ENCODE data around the gene PLCB2. TPM values are rescaled to one million over a fixed set of nuclear protein-coding genes. Genes with fewer than 3 reads are reported as not detected.

The PLCB2 gene
- total and polyA plus RNA-seq, 9 of the 15 experiments (the other 6 are each of a cell fraction or from before 2014, with no cell fraction given), result 0.37 to 12.3 (median 8.0) TPM

- TF ChIP-seq, protein P1, sequence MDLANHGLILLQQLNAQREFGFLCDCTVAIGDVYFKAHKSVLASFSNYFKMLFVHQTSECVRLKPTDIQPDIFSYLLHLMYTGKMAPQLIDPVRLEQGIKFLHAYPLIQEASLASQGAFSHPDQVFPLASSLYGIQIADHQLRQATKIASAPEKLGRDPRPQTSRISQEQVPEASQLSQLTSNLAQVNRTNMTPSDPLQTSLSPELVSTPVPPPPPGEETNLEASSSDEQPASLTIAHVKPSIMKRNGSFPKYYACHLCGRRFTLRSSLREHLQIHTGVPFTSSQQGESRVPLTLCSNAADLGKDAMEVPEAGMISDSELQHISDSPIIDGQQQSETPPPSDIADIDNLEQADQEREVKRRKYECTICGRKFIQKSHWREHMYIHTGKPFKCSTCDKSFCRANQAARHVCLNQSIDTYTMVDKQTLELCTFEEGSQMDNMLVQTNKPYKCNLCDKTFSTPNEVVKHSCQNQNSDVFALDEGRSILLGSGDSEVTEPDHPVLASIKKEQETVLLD (IDR thresholded peaks at IDR 0.05), result peak; percentile 18; the same call in 1 of the 2 replicates
- TF ChIP-seq, protein P2, sequence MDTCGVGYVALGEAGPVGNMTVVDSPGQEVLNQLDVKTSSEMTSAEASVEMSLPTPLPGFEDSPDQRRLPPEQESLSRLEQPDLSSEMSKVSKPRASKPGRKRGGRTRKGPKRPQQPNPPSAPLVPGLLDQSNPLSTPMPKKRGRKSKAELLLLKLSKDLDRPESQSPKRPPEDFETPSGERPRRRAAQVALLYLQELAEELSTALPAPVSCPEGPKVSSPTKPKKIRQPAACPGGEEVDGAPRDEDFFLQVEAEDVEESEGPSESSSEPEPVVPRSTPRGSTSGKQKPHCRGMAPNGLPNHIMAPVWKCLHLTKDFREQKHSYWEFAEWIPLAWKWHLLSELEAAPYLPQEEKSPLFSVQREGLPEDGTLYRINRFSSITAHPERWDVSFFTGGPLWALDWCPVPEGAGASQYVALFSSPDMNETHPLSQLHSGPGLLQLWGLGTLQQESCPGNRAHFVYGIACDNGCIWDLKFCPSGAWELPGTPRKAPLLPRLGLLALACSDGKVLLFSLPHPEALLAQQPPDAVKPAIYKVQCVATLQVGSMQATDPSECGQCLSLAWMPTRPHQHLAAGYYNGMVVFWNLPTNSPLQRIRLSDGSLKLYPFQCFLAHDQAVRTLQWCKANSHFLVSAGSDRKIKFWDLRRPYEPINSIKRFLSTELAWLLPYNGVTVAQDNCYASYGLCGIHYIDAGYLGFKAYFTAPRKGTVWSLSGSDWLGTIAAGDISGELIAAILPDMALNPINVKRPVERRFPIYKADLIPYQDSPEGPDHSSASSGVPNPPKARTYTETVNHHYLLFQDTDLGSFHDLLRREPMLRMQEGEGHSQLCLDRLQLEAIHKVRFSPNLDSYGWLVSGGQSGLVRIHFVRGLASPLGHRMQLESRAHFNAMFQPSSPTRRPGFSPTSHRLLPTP (IDR thresholded peaks at IDR 0.05; ENCODE audit: borderline replicate concordance, extremely low read depth, insufficient read length), result no peak
- TF ChIP-seq LCOR (CRISPR knock-in tag; IDR thresholded peaks at IDR 0.05) (no peak), KLF16 (IDR thresholded peaks at IDR 0.05) (peak; percentile 30; the same call in 1 of the 2 replicates), MAZ (CRISPR knock-in tag; conservative IDR thresholded peaks at IDR 0.05 in 1 of 2, IDR thresholded peaks at IDR 0.05 in 1 of 2) (peak; percentile 59 to 93; a peak in 3 of 4 replicates), XRCC5 (IDR thresholded peaks at IDR 0.05; ENCODE audit: low read depth, low read length) (peak; percentile 60; the same call in 1 of the 2 replicates), BMI1 (IDR thresholded peaks at IDR 0.05; ENCODE audit: low read length) (no peak), KLF13 (tag; IDR thresholded peaks at IDR 0.05; ENCODE audit: borderline replicate concordance, low read depth) (no peak), MECOM (CRISPR knock-in tag; IDR thresholded peaks at IDR 0.05) (no peak), SMAD3 (CRISPR knock-in tag; conservative IDR thresholded peaks at IDR 0.05) (no peak), ZNF717 (CRISPR knock-in tag; IDR thresholded peaks at IDR 0.05) (no peak), YBX1 (IDR thresholded peaks at IDR 0.05) (no peak), NFIC (IDR thresholded peaks at IDR 0.05) (peak; percentile 83), ZNF184 (CRISPR knock-in tag; IDR thresholded peaks at IDR 0.05) (no peak), ZNF655 (CRISPR knock-in tag; IDR thresholded peaks at IDR 0.05) (no peak), ELK3 (CRISPR knock-in tag; IDR thresholded peaks at IDR 0.05) (no peak), POLR2AphosphoS5 (IDR thresholded peaks at IDR 0.05; ENCODE audit: control insufficient read depth, insufficient read depth, low read depth, low read length) (no peak), ZNF695 (CRISPR knock-in tag; IDR thresholded peaks at IDR 0.05) (no peak), ZKSCAN3 (CRISPR knock-in tag; IDR thresholded peaks at IDR 0.05) (no peak), SAFB (IDR thresholded peaks at IDR 0.05; ENCODE audit: borderline replicate concordance, low read depth, low read length) (no peak), ZFP36 (IDR thresholded peaks at IDR 0.05; ENCODE audit: low read depth, low read length, partially characterized antibody) (peak; percentile 34)
- TF ChIP-seq, protein P3, sequence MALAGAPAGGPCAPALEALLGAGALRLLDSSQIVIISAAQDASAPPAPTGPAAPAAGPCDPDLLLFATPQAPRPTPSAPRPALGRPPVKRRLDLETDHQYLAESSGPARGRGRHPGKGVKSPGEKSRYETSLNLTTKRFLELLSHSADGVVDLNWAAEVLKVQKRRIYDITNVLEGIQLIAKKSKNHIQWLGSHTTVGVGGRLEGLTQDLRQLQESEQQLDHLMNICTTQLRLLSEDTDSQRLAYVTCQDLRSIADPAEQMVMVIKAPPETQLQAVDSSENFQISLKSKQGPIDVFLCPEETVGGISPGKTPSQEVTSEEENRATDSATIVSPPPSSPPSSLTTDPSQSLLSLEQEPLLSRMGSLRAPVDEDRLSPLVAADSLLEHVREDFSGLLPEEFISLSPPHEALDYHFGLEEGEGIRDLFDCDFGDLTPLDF (CRISPR knock-in tag; IDR thresholded peaks at IDR 0.05), result no peak
Observed at GRCh38 chr15:40338041-40338657, 30.4 kb upstream of the PLCB2 start (continued).
